ENCODE data around the gene FABP2.
"Not testable (repeated sequence)": the region's sequence is repeated elsewhere in the genome, so short reads cannot be mapped to it uniquely, and the experiment has no call there.

FABP2 gene

DNA sequence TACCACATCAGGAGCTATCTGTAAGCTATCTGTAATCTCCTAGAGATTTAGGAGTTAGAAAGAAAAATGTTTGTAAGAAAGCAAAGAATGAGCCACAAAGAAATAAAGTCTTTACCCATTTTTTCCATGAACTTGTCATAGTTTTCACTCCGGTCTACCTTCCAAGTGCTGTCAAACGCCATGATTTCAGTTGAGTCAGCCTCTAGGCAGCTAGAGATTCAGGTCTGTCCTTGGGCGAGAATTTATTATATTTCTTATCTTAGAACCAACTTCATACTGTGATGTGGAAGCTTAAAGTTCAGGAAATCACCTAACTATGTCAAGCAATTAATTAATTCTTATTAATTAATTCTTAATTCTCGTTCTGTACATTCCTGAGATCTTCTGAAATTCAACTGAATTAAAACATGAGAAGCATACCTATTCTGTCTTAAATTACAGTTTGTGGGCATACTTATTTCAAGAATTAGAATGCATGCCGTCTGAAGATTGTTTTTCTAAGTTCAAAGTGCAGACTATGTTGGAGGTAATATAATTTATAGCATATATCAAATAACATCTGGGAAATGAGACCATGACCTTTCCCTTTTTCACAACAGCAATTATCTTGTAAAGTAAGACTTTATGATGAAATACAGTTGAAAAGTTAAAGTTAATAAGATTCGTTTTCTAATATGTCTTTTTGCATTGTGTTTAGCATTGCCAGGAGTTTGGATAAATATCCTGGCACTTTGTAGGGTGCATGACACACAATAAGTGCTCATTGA lies at the start of gene FABP2:
Gene FABP2, minus strand, starts transcription at position 218 of the 767 bp plus-strand sequence. Its CDS starts 36 bp downstream, at position 182.
- DNase-seq, result no peak

DNA sequence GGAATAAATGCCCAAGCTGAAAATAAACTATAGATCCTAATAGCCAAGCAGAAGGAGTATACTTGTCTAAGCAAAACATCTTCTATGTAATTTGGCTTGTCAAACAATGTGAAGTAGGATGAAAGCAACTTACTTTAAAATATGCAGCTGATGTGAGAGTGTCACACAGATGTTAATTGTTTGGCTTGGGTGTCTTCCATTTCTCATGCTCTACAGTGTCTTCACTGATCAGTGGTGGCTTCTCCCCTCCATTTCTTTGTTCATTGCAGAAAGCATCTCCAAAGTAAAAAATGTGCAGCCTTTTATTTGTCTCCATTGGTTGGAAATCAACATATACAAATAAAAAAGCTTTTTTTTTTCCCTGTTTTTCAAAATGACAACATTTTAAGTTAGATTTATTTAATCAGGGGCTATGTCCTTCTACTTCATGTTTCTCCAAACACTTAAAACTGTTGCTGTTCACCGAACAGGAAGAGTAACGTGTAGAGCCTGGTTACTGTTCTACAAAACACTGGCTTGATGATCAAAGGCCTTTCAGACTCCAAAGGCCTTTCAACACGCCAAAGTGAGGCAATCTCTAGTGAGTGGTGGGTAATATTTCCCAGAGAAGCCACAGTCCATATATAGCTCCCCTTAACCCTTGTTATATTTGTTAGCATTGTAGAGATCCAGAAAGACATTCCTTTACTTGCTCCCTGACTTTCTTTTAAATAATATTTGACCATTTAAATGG lies 49.2 kb upstream of the FABP2 start:
- not testable (repeated sequence) for DNase-seq

DNA sequence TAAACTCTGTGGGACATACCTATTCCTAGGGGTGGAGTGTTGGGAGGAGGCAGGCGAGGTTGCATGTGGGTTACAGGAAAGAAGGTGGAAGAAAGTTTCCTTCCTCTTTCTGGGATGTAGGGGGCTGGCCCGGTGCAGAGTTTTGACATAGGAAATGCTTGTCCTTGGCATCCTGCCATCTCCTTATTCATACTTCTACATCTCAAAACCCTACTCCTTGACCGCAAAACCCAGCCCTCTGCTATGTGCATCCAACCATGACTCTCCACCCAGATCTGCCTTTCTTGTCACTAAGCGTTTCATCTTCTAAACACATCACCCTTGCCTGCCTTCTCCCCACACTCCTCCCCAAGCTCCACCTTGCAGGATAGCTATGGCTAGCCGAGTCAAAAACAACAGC lies 48.5 kb upstream of the FABP2 start:
- DNase-seq, result peak; percentile 54

DNA sequence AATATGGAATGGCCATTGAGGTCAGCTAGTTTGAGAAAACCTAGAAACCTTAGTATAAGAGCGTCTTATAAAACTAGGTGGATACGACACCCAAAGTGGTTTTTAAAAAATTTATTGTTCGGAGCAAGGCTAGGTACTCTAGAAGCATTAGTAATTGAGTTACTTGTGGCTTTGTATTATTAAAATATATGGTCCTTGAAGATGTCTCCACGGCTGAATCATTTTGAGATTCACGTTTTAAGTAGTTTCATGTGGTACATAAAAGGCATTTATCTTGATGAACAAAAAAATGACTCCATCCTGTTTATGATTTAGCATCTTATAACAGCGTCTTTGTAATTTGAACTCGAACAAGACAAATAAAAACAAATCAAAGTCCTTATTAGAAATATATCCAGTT lies 44.9 kb upstream of the FABP2 start:
- not testable (repeated sequence) for DNase-seq

DNA sequence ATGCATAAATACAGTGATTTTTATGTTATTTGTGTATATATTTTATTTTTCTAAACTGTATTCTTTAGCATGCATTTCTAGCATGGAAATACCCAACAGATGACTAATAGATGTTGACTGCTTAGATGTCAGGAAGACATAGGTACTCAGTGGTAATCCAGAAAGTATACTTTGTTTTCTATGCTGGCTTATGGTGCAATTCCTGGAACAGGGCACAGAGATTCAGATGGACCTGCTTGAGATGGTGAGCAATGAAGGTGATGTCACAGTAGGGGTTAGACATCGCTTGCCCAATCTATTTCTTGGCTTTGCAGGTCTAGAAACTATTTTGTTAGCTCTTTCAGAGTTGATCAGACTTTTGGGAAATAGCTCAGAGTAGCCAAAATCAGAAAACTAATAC lies 42.3 kb upstream of the FABP2 start:
- not testable (repeated sequence) for DNase-seq

DNA sequence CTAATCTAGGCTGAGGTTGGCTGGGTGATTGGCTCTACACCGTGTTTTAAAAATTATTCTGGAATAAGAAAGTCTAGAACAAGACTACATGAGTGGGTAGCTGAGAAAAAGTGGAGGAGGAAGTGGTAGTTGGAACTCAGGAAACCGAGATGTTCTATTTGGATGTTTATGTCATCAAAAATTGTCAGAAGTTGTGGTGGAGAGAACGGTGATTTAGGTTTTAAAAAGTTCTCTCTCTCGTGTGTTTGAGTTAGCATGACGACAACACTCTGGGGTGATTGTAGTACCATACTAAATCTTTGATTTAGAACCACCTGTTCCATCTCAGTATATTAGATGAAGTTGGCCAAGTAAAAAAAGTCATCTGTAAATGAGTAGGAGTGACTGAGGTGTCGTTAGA lies 41.4 kb upstream of the FABP2 start:
- DNase-seq, result not testable (repeated sequence)

DNA sequence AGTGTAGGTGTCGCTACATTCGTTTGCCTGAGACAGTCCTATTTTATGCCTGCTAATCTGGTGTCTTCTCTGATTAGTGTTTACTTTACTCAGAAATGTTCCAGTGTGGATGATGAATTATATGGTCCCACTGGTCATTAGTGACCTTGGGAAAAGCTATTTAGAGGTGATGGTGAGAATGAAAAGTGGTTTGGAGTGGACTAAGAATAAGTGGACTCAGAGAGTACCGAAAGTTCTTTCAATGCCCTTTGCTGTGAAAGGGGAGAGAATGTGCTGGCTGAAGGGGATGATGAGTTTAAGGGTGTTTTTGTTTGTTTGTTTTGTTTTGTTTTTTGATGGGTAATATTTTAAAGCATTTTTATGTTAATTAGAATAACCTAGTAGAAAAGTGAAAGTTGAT lies 40.5 kb upstream of the FABP2 start:
- DNase-seq, result not testable (repeated sequence)

DNA sequence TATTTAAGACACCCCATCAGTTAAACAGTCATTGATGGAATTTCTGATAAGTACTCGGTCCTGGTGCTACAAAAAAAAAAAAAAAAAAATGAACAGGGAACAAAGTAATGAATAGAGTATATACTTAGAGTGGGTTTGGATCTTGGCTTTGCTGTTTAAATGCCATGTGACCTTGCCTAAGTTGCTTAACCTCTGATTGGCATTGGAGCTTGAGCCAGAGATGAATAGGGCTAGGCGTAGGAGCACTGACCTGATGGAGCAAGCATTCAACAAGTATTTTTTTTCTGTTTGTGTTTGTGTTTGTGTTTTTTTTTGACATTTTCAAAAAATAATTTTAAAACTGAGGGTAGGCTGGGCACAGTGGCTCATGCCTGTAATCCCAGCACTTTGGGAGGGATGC lies 37.9 kb upstream of the FABP2 start:
- DNase-seq, result not testable (repeated sequence)

DNA sequence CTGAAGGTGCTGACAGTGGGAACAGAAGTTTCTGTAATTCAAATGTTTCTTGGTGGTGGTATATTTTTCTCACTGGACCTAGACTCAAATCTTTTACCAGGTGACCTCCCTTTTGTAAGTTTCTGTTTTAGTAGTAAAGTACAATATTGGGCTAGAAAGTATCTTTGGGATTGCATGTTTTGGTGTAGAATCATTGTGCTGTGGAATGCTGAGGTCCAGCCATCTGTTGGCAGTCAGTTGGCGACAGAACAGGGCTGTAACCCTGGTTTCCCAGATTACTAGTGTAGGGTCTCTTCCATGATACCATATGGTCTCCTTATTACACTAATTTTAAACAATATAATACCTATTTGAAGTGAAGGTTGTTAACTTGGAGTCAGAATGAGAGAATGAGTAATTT lies 34.9 kb upstream of the FABP2 start:
- DNase-seq, result peak; percentile 44

DNA sequence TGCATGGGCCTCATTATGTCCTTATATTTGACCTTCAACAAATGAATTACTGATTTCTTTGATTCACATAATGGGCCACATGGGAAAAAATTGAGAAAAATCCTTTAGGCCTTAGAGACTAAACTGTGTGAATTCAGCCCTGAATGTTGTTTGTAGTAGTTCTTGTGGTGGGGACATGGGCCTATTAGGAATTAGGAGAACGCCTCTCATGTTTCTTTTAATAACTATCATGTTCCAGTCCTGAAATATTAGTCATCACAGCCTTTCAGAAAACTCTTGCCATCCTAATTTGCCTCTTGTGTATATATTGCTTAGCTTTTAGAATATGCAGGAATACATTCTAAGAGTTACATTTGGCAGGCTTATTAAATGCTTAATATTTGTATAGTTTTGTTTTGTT lies 34.1 kb upstream of the FABP2 start:
- peak; percentile 18 for DNase-seq

DNA sequence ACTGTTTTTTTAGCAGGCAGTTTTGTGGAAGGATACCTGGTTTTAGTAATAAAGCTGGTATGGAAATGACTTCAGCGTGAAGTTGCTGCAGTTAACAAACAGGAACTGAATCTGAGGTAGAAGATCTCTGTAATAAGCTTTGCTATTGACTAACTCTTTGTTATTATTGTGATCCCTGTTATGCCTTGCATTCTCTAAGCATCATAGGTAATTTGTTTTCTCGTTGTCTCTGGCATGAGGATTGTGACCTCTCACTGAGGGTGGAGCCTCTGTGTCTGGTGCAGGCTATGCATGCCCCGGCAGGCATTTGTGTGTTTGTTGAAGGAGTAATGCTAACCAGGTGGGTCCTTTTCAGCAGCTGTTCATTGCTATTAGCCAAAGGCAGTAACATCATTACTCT lies 31.4 kb upstream of the FABP2 start:
- peak; percentile 90 for DNase-seq

DNA sequence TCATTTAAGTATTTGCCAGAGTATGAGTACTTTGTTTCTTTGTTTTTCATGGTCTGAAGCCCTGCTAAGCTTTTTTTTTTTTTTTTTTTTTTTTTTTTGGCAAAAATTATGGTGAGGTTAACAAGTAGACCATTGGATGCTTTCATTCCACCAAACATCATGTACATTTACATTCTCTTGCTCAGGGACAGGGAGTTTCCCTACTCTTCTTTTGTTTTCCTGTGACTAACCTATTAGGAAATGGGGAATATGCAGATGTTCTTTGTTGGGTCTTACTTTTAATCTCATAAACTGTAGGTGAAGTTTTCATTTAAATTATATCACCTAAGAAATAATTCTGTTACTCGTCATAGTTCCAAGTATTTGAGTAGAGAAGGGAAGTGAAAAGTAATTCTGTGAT lies 26.2 kb upstream of the FABP2 start:
- DNase-seq, result not testable (repeated sequence)

DNA sequence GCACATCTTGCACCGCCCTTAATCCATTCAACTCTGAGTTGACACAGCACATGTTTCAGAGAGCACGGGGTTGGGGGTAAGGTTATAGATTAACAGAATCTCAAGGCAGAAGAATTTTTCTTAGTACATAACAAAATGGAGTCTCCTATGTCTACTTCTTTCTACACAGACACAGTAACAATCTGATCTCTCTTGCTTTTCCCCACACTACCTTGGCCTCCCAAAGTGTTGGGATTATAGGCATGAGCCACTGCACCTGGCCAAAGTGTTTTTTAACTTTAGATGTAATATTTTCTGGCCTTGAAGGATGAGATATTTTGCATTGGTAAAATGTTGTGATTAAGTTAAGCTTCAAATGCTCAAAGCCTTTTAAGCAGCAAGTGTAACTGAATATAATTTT lies 21.4 kb upstream of the FABP2 start:
- not testable (repeated sequence) for DNase-seq

DNA sequence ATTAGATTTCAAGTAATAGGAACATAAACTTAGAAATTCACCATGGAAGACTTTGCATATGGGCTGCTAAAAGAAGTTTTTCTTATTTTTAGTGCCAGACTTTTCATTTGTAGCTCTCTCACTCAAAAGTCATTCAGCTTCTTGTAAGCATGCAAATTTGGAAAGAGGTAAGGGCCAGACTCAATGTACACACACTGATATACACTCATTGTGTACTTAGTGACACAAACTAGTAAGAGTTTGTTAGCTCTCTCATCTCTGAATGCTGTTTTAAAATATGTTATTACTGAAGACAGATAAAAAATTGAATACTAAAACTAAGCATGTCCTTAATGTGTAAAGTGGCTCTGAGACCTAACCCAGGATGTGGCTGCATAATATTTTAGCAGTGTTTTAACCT lies 18.0 kb upstream of the FABP2 start:
- DNase-seq, result not testable (repeated sequence)

DNA sequence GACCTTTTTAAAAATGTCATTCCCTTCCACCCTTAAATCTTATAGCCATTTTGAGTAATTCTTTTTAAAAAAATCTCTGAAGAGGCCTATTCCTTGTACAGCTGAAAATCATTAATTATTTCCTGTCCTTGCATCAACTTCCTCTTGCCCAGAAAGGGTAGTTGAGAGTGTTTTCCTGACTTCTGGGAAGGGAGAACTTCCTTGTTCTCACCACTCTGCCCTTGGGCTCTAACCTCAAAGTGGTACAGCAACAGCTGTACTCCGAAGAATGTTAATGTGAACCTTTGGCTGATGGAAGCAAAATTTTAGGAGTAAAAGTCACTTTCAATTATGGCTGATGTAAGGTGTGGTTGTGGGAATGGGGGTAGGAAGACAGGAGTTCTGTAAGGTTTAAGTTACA lies 15.1 kb upstream of the FABP2 start:
- DNase-seq, result no peak

DNA sequence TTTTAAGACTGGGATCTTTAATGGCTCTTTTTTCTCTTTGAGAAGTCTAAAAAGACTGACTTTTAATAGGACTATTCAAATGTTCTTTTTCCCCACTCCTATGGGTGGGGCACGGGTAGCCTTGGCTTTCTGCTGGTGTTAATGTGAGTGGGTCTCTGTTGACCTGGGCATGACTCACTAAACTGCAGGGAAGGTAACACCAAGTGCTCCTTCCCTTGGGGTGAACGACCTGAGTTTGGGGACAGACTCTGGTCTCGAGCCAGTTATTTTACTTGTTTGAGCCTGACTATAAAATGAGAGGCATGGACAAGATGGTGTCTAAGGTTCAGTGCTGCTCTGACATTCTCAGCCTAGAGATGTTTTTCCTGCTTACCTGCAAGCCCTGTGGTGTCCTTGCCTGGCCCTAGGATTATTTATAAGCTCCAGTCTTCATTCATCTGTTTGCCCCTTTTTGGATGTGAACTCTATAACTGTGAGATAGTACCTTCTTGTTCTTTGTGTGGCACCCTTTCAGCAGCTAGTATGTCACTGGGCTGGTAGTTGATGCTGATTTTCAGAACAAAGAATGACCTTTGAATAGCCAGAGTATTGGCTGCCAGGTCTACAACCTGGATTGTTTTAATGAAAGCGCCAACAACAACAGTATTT lies 14.5 kb upstream of the FABP2 start:
- DNase-seq, result peak; percentile 11

DNA sequence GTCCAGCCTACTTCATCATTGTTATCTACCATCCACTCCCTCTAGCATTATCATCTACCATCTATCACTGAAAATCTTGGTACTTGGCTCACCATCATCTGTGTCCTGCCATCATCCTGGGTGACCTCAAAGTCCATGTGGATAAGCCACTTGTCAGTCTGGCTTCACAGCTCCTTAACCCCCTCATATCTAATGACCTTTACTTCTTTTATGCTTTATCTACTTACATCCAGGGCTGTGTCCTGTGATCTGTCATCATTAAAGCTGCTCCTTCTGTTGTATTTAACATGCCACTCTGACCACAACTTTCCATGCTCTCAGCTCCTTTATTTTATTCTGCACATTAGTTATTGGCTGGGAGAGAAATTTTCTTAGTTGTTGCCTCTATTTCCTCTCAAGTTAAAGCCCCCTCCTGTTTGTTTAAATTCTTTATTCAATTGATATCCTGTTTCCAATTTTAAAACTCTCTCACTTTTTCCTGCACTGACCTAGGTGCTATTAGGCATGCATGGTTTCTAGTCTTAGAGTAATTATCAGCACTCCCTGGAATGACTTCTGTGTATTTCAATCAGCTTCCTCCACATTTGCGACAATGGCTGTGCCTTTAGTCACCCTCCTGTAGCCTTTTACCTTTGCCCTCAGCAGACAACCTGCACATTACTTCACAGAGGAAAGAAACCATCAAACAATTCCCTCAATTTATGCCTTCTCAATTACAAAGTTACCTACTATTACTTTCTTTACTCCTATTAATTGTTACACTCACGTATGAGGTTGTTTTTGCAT lies 8.1 kb upstream of the FABP2 start:
- DNase-seq, result no peak

DNA sequence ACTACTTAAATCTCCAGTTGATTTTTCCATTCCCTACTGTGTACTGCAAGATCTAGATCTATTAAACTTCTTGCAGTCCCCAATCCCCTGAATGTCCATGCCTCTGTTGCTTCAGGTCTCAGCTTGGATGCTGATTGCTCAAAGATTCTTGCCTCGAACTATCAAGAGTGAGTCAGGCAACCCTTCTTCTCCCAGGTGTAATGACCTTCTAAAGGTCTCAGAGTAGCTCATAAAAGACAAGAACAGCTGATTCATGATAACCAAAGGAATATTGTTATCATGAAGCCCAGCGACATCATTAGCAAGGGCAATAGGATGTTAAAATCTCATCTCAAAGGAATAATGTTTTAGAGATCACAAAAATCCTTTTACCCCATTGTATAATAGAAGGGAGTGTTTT lies 6.8 kb upstream of the FABP2 start:
- DNase-seq, result no peak

DNA sequence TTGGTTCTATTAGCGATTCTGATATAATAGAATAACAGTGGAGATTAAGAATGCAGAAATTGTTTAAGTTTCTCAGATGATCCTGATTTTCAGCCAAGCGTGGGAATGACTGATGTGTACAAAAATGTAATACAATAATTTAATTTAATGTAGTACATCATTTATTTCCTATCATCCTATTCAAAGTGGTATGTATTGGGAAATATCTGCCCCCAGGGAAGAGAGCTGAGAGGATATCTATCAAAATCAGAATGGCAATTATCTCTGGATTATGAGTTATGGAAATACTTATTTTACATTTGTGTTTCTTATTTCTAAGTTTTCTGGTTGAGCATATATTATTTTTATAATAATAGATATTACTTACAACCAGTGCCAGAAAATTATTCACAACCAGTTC lies 3.9 kb downstream of the FABP2 start:
- DNase-seq, result no peak

DNA sequence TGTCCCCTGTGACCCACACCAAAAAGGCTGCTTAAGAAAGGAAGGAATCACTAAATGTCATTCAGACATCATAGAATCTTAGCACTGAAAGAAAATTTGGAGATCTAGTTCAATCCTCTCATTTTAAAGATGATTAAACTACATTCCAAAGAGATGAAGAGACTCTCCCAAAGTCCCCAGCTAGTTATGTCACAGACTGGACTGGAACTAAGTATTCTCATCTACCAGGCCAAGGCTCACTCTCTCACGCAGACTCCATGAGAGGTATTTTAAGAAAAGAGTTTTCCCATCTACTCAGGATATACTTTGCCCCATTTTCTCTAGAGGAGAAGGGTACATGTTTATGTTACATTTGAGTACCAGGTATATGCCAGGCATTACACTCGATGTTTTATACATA lies 6.9 kb downstream of the FABP2 start:
- DNase-seq, result no peak

DNA sequence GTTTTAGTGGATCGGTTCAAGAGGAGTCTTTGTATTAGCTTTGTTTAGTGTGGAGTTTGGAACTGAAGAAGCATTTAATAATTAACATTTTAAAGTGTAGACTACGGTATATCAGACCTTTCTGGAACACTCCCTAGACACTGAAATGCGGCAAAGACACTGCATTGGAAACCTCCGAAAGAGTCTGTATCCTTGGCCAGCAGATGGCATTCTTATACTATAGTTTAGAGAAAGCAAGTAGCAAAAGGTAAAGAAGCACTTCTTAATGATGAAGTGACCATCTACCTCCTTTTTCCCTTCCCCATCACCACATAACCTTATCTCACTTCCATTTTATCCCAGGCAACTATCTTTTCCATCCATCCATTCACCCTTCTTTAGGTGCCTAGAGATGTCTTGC lies 7.6 kb downstream of the FABP2 start:
- peak; percentile 78 for DNase-seq

DNA sequence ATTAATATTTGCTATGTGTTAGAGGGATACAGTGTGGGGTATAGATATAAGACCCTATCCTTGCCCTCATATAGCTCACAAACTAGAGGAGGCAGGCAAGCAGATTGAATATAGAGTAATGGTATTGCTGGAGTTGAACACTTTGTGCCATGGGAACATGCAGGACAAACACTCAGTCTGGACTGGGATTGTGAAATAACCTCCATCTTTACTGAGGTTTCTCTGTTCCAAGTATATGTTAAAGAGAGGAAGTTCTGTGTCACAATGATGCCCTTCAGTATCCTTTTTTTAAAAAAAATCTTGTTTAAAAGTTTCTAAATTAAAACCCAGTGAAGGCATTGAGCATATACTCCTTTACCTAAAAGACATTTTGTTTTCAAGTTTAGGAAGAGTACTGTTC lies 8.7 kb downstream of the FABP2 start:
- no peak for DNase-seq

DNA sequence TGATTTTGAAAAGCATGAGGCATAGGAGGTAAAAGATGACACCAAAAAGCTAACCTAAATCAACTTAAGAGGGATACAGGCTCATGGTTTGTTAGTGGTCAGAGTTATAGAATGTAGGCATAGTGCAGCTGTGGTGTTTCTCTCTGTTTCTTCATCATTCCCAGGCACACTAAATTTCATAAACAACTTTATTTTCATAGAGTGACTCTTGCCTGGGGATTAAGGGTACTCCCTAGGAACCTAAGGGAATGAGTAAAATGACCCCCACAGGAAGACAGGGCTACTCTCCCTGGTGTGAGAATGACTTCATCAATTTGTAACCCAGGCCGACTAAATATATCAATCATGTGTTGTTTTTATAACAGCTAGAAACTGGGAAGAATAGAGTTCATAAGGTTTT lies 11.1 kb downstream of the FABP2 start:
- no peak for DNase-seq

Measured in NCI-H69 (cell line).